Liver (tissue), 3 donors: Measurements from ENCODE around the gene DHRSX.

Experiments
- ATF3 ChIP-seq: IDR thresholded peaks from 2 replicates; pipeline ENCODE4 v1.6.1; 2016; ENCODE audit warnings: antibody characterized with exemption
- CTCF ChIP-seq: fragments of 150-350 bp; IDR thresholded peaks from 2 replicates; pipeline ENCODE4 v1.5.1; 2017; ENCODE audit warnings: improper control_type of control experiment, low read depth, low read length; ENCODE audit not compliant: missing input control
- EGR1 ChIP-seq, 2 donors: IDR thresholded peaks; 2 replicates each; pipeline ENCODE4 v1.6.1; 2016 to 2018; ENCODE audit warnings: antibody characterized with exemption in 2 of 2, low read depth in 2 of 2
- FOXA1 ChIP-seq: IDR thresholded peaks from 2 replicates; pipeline ENCODE4 v1.6.1; 2016; ENCODE audit warnings: antibody characterized with exemption
- GABPA ChIP-seq, 2 donors: IDR thresholded peaks in 1 of 2; conservative IDR thresholded peaks in 1 of 2; 2 replicates each; pipeline ENCODE4 v1.6.1; 2016; ENCODE audit warnings: antibody characterized with exemption in 2 of 2, mild to moderate bottlenecking in 1 of 2, moderate library complexity in 1 of 2
- JUND ChIP-seq, 2 donors: IDR thresholded peaks; 2 replicates each; pipeline ENCODE4 v1.6.1; 2016; ENCODE audit warnings: antibody characterized with exemption in 2 of 2
- MAX ChIP-seq: IDR thresholded peaks from 2 replicates; pipeline ENCODE4 v1.6.1; 2016; ENCODE audit warnings: antibody characterized with exemption
- RAD21 ChIP-seq, 2 donors: IDR thresholded peaks; 2 replicates each; pipeline ENCODE4 v1.6.1; 2016; ENCODE audit warnings: antibody characterized with exemption in 2 of 2, mild to moderate bottlenecking in 2 of 2
- REST ChIP-seq: IDR thresholded peaks from 2 replicates; pipeline ENCODE4 v1.6.1; 2016; ENCODE audit warnings: antibody characterized with exemption, mild to moderate bottlenecking
- RXRA ChIP-seq, 2 donors: IDR thresholded peaks; 2 replicates each; pipeline ENCODE4 v1.6.1; 2017 to 2018; ENCODE audit warnings: antibody characterized with exemption in 2 of 2, mild to moderate bottlenecking in 1 of 2
- SP1 ChIP-seq: IDR thresholded peaks from 2 replicates; pipeline ENCODE4 v1.6.1; 2018; ENCODE audit warnings: antibody characterized with exemption, mild to moderate bottlenecking
- TAF1 ChIP-seq: conservative IDR thresholded peaks from 2 replicates; pipeline ENCODE4 v1.6.1; 2016; ENCODE audit warnings: antibody characterized with exemption, mild to moderate bottlenecking
- donor health status: healthy.
- donor health status: healthy.

GRCh38 chrX:2474280-2474962, 26.4 kb downstream of the DHRSX start:
- no peak for TF ChIP-seq TAF1
- TF ChIP-seq CTCF: no peak
- no peak for TF ChIP-seq FOXA1
- no peak for TF ChIP-seq REST
- TF ChIP-seq EGR1 (IDR thresholded peaks at IDR 0.05; ENCODE audit: low read depth in 2 of 2): no peak
- no peak for TF ChIP-seq RAD21 (IDR thresholded peaks at IDR 0.05)
- TF ChIP-seq JUND (IDR thresholded peaks at IDR 0.05): no peak
- TF ChIP-seq GABPA (IDR thresholded peaks at IDR 0.05 in 1 of 2, conservative IDR thresholded peaks at IDR 0.05 in 1 of 2): no peak
- no peak for TF ChIP-seq MAX
- no peak for TF ChIP-seq RXRA (IDR thresholded peaks at IDR 0.05)
- no peak for TF ChIP-seq SP1
- no peak for TF ChIP-seq ATF3
